ENCODE measurements around the gene SLC13A2.
"Not testable (repeated sequence)": the region's sequence is repeated elsewhere in the genome, so short reads cannot be mapped to it uniquely, and the experiment has no call there.

The SLC13A2 gene

DNA sequence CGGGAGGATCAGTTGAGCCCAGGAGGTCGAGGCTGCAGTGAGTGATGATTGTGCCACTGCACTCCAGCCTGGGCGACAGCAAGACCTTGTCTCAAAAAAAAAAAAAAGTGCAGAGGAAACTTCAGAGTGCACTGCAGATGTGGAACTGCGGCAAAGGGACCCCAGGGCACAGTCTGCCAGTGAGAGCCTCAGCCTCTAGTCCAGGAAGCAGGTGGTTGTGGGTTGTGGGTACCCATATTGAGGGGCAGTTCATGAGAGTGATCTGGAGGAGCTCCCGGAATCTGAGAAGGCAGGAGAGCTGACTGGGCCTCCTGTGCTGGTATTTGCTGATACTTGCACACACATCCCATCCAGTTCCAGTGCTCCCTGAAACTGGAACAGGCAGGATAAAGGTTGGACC lies 45.8 kb downstream of the SLC13A2 start:
- no peak for DNase-seq

GRCh38 chr17:28520687-28521086 lies 47.2 kb downstream of the SLC13A2 start:
- no peak for DNase-seq

GRCh38 chr17:28521311-28522085 lies 48.1 kb downstream of the SLC13A2 start:
- no peak for DNase-seq

GRCh38 chr17:28522281-28522680 lies 48.8 kb downstream of the SLC13A2 start:
- DNase-seq = not testable (repeated sequence)

DNA sequence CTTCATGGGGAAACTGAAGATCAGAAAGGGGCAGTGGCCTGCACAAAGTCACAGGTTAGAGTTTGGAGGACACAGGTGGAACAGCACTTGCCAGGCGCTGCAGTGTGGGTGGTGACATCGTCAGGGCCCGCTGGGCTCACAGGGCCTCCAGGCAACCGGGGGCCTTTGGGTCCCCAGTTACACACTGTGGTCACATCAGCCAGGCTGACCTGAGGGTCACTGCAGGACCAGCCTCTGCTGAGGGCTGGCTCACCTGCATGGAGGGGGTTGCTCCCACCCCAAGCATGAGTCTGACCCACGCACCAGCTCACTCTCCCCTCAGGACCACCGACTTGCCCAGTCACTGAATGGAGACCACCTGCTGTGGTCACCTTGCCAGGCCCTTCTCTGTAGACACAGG lies 49.7 kb downstream of the SLC13A2 start:
- no peak for DNase-seq

- no peak for DNase-seq
Observed at GRCh38 chr17:28523876-28524275, 50.4 kb downstream of the SLC13A2 start.

- DNase-seq = no peak
Observed at GRCh38 chr17:28524476-28525424, 51.3 kb downstream of the SLC13A2 start.

DNA sequence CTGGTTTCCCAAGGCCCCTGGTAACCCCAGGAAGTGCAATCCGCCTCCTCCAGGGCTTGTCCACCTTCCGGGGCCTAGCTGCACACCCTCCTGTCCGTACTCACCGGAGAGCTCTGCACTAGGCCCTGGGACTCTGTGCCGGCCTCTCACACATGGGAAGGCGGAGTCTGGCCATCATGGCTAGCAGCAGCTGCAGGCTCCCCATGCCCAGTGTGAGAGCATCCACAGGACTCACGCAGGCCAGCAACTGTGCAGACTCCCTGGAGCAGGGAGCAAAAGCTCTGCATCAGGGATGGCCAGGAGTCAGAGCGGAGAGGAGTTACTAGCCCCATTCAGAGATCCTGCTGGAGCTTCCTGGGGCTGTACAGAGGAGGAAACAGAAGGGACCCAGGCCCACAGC lies 52.9 kb downstream of the SLC13A2 start:
- no peak for DNase-seq

DNA sequence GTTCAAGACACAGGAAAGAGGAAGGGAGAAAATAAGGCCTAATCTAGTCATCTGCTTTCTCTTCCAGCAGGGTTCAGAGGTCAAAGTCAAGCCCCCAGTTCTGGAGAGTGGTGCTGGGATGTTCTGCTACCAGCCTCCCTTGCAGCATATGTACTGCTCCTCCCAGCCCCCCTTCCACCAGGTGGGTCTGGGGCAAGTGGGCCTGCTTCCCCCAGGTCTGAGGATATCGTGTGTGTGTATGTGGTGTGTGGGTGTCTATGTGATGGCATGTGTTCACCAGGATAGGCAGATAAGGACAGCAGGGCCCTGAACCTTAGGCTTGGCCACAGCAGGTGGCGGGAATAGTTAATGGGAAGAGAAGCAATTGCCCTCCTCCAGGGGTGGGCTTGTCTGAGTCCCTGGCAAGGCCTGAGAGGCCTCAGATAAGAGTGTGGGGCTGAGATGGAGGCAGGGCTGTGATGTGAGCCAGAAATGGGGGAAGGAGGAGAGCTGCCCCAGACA lies 53.8 kb downstream of the SLC13A2 start:
- no peak for DNase-seq

GRCh38 chr17:28527859-28528258 lies 54.4 kb downstream of the SLC13A2 start:
- no peak for DNase-seq

GRCh38 chr17:28528327-28529012 lies 55.0 kb downstream of the SLC13A2 start:
- no peak for DNase-seq

DNA sequence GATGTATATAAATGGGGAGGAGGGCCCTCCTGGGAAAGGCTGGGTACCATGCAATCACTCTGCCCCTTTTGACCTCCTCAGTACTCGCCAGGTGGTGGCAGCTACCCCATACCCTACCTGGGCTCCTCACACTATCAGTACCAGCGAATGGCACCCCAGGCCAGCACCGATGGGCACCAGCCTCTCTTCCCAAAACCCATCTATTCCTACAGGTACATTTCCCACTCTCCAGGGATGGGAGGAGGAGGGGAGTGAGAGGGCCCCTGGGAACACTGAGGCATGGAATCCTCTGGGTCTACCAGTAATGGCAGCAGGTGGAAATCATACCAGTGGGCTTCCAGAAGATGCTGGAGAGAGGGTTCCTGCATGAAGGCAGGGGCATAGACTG lies 55.6 kb downstream of the SLC13A2 start:
- no peak for DNase-seq

- no peak for DNase-seq
Observed at GRCh38 chr17:28530250-28530649, 56.8 kb downstream of the SLC13A2 start.

DNA sequence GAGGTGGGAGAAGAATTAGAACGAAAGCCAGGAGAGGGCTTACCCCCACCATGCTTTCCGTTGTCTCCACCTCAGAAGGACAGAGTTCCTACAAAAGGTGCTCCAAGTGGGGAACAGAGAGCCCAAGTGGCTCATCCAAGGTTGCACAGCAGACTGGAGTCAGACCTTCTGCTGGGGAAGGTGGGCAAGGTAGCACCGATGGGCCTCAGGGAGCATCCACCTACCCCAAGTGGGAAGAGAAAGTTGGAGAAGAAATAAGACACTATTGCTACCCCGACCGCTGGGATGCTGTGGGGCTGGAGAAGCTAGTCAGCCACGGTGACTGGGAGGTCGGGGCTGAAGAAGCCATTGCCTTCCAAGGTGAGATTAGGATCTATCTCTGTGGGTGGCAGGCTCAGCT lies 57.5 kb downstream of the SLC13A2 start:
- no peak for DNase-seq

DNA sequence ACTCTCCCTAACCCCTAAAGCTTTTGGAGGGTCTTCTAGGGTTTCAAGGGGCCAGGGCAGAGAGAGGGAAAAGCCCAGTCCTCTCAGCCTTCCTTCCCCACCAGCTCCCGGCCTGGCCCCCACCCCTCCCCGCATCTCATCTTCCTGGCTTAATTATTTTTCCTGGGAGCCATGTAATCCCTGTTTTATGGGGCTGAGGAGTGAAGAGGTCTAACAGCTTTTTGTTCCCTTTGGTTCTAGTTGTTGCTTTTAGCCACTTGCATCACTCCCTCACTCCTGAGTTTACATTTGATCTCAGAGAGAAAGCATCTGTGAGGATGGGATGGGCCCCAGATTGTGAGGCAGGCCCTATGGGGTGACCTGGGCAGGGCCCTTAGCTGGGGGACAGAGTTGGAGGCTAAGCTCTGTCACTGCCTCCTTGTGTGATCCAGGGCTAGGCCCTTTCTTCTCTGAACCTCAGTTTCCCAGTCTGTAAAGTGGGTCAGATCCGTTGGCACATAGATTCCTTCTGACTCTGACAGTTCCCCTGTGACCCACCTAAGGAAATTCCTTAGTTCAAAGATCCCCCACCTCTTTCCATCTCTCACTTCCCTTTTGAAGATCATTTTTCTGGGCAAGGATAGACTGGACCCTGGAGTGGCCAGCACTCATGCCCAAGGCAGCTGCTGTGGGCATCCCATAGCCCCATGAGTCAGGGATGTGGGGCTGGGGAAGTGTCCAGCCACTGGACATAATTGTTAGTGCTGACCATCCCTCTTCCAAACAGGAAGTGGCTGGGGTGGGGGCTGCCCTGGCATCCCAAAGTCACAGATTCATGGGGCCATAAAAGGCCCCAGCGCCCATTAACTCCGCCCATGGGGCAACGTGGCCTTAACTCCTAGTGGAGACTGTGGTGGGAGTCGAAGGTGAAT lies 58.9 kb downstream of the SLC13A2 start:
- DNase-seq = no peak

GRCh38 chr17:28533091-28533807 lies 59.8 kb downstream of the SLC13A2 start:
- no peak for DNase-seq

GRCh38 chr17:28534740-28535375 lies 61.4 kb downstream of the SLC13A2 start:
- DNase-seq = no peak

- DNase-seq = no peak
Observed at GRCh38 chr17:28536532-28537218, 63.2 kb downstream of the SLC13A2 start.

DNA sequence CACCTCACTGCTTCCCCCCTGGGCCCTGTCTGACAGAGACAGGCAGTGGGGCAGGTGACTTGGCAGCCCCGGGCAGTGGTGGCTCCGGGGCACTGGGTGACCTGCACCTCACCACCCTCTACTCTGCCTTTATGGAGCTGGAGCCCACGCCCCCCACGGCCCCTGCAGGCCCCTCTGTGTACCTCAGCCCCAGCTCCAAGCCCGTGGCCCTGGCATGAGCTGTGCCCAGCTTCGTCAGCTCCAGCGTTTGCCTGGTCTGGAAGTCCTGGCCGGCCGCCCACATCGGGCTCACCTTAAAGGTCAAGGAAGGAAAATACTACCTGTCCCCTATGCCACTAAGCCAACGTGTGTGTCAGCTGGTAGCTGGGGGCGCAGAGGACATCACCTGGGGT lies 63.8 kb downstream of the SLC13A2 start:
- DNase-seq = no peak

DNA sequence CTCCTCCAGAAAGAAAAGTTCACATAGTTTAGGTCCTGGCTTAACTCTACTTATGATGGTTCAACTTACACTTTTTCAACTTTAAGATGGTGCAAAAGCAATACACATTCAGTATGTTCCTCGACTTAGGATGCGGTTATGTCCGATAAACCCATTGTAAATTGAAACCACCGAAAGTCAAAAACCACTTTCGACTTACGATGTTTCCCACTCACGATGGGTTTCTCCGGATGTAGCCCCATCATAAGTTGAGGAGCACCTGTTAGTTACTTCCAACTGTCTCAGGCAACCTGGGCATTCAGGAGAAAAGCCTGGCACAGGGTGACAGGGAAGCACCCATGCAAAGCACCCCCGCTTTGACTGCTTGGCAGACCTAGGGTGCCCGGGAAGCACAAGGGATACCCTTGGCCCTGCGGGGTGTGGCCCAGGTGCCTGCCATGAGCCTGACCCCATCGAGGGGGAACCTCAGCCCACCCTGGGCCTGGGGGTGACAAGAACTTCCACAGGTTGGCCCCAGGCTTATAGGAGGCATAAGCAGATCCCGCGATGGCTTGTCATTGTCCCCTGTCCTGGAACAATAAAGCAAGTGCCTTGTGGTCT lies 65.0 kb downstream of the SLC13A2 start:
- DNase-seq = no peak
